HepG2 (cell line): ENCODE data around the gene USP14. TPM values are rescaled to one million over a fixed set of nuclear protein-coding genes. Genes with fewer than 3 reads are reported as not detected.

Source experiments
- ETV5 ChIP-seq: IDR thresholded peaks from 2 replicates; pipeline ENCODE4 v1.6.1; 2018; ENCODE audit warnings: missing biosample characterization, missing genetic modification reagents, inconsistent platforms, borderline replicate concordance
- FOXA1 ChIP-seq, 2 experiments: fragments of 450-650 bp in 1 of 2; sonication (generic) in 1 of 2; formaldehyde crosslinking in 1 of 2; IDR thresholded peaks; 2 replicates each; pipeline versions ENCODE4 v1.4.0 to v1.6.1; 2016 to 2020; ENCODE audit warnings: missing genetic modification reagents in 1 of 2
- HOXA7 ChIP-seq: sonication (generic); formaldehyde crosslinking; IDR thresholded peaks from 2 replicates; pipeline ENCODE4 v1.8.1; 2022; ENCODE audit warnings: mild to moderate bottlenecking, missing genetic modification reagents, moderate library complexity
- HOXD1 ChIP-seq: sonication (generic); formaldehyde crosslinking; IDR thresholded peaks from 2 replicates; pipeline ENCODE4 v1.5.0; 2020; ENCODE audit warnings: missing genetic modification reagents
- SMC3 ChIP-seq: IDR thresholded peaks from 2 replicates; pipeline ENCODE4 v1.6.1; 2011; ENCODE audit warnings: low read length, improper control_type of control experiment
- ZBTB40 ChIP-seq, 2 experiments: fragments of 450-650 bp in 1 of 2; sonication (generic) in 1 of 2; formaldehyde crosslinking in 1 of 2; IDR thresholded peaks; 2 replicates each; pipeline versions ENCODE4 v1.6.1 to v1.8.0; 2016 to 2022; ENCODE audit warnings: antibody characterized with exemption in 1 of 2, mild to moderate bottlenecking in 1 of 2, missing genetic modification reagents in 1 of 2
- ZIK1 ChIP-seq: sonication (generic); formaldehyde crosslinking; IDR thresholded peaks from 2 replicates; pipeline ENCODE4 v1.5.0; 2020; ENCODE audit warnings: mild to moderate bottlenecking, low read depth, missing genetic modification reagents, borderline replicate concordance
- ZNF34 ChIP-seq: sonication (generic); formaldehyde crosslinking; IDR thresholded peaks from 2 replicates; pipeline ENCODE4 v1.4.0; 2020; ENCODE audit warnings: mild to moderate bottlenecking, missing genetic modification reagents, borderline replicate concordance
- ZNF670 ChIP-seq: sonication (generic); formaldehyde crosslinking; IDR thresholded peaks from 2 replicates; pipeline ENCODE4 v1.8.0; 2022; ENCODE audit warnings: mild to moderate bottlenecking, missing genetic modification reagents, borderline replicate concordance
- ZNF737 ChIP-seq: sonication (generic); formaldehyde crosslinking; IDR thresholded peaks from 2 replicates; pipeline ENCODE4 v1.5.0; 2020; ENCODE audit warnings: missing genetic modification reagents, mild to moderate bottlenecking, borderline replicate concordance
- ZNF883 ChIP-seq: sonication (generic); formaldehyde crosslinking; IDR thresholded peaks from 2 replicates; pipeline ENCODE4 v1.5.1; 2020; ENCODE audit warnings: mild to moderate bottlenecking, missing genetic modification reagents; ENCODE audit errors: not compliant biosample characterization
- ZZZ3 ChIP-seq: sonication (generic); formaldehyde crosslinking; IDR thresholded peaks from 2 replicates; pipeline ENCODE4 v1.4.0; 2020; ENCODE audit warnings: missing genetic modification reagents, mild to moderate bottlenecking, borderline replicate concordance
- polyA plus RNA-seq, 8 experiments: library from polyadenylated mRNA; depleted of rRNA in 3 of 8; stranded (reverse) in 7 of 8; unstranded in 1 of 8; fragments of >200 nt; fragmentation: Illumina TruSeq in 4 of 8; extraction: Trizol in 4 of 8; gene quantifications; 2 replicates each; pipeline versions ENCODE4 v1.2.1 to v1.2.3, GENCODE V29; 2011 to 2016; ENCODE audit warnings: low read depth in 4 of 8, missing spikeins in 1 of 8, mixed read lengths in 1 of 8; ENCODE audit not compliant: insufficient read depth in 1 of 8
- total RNA-seq, 5 experiments: library from RNA; depleted of rRNA; stranded (reverse); fragments of >200 nt; fragmentation: Illumina TruSeq; extraction: Trizol; gene quantifications; 2 replicates each; pipeline ENCODE4 v1.2.3, GENCODE V29; 2016; ENCODE audit warnings: low read depth in 1 of 5
- TF ChIP-seq, protein P1 (sequence below): sonication (generic); formaldehyde crosslinking; conservative IDR thresholded peaks from 2 replicates; pipeline ENCODE4 v1.4.0; 2020; ENCODE audit warnings: mild to moderate bottlenecking, missing genetic modification reagents, moderate library complexity
- TF ChIP-seq, protein P2 (sequence below): sonication (generic); formaldehyde crosslinking; conservative IDR thresholded peaks from 2 replicates; pipeline ENCODE4 v1.8.1; 2023; ENCODE audit warnings: missing genetic modification reagents

Gene USP14
- total and polyA plus RNA-seq, 2 of the 13 experiments (the other 11 are each of a cell fraction or from before 2014, with no cell fraction given): 14.7 to 16.6 TPM

DNA sequence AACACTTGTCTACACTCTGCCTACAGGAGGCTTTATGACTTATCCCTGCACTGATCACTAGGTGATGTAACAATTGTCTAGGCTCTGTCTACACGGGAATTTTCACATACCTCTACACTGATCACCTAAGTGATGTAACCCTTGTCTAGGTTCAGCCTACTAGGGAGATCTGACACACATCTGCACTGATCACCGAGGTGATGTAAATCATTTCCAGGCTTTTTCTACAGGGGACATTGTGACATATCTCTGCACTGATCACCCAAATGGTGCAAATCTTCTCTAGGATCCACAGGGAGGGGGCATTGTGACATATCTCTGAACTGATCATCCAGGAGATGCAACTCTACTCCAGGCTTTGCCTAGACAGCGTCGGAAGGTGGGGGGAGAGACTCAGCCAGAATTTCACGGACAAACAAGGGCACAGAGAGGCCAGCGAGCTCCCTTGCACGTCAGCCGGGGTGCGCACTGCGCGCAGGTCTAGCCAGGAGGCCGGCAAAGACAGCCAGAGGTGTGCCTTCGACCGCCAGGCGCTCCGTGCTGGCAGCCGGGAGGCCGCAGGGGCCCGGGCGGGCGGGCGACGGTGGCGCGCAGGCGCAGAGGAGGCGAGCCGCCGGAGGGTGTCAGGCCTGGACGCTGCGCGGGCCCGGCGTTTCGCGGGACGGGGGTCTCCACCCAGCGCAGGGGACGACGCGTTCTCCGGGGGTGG lies 46.9 kb upstream of the USP14 start (continued):
- TF ChIP-seq ZNF34 (CRISPR knock-in tag) (no peak), ZIK1 (CRISPR knock-in tag) (peak; percentile 88; the same call in 1 of the 2 replicates), ZBTB40 (IDR thresholded peaks at IDR 0.05) (no peak), ZBTB40 (CRISPR knock-in tag; IDR thresholded peaks at IDR 0.05) (peak; percentile 36; the same call in 1 of the 2 replicates), ZNF670 (CRISPR knock-in tag) (no peak), FOXA1 (IDR thresholded peaks at IDR 0.05) (no peak), FOXA1 (CRISPR knock-in tag; IDR thresholded peaks at IDR 0.05) (no peak), SMC3 (no peak), HOXD1 (CRISPR knock-in tag) (peak; percentile 65), ZNF883 (CRISPR knock-in tag) (peak; percentile 78), ZZZ3 (CRISPR knock-in tag) (no peak), ETV5 (CRISPR knock-in tag) (no peak), HOXA7 (CRISPR knock-in tag) (no peak), ZNF737 (no peak)
- TF ChIP-seq, protein P1, sequence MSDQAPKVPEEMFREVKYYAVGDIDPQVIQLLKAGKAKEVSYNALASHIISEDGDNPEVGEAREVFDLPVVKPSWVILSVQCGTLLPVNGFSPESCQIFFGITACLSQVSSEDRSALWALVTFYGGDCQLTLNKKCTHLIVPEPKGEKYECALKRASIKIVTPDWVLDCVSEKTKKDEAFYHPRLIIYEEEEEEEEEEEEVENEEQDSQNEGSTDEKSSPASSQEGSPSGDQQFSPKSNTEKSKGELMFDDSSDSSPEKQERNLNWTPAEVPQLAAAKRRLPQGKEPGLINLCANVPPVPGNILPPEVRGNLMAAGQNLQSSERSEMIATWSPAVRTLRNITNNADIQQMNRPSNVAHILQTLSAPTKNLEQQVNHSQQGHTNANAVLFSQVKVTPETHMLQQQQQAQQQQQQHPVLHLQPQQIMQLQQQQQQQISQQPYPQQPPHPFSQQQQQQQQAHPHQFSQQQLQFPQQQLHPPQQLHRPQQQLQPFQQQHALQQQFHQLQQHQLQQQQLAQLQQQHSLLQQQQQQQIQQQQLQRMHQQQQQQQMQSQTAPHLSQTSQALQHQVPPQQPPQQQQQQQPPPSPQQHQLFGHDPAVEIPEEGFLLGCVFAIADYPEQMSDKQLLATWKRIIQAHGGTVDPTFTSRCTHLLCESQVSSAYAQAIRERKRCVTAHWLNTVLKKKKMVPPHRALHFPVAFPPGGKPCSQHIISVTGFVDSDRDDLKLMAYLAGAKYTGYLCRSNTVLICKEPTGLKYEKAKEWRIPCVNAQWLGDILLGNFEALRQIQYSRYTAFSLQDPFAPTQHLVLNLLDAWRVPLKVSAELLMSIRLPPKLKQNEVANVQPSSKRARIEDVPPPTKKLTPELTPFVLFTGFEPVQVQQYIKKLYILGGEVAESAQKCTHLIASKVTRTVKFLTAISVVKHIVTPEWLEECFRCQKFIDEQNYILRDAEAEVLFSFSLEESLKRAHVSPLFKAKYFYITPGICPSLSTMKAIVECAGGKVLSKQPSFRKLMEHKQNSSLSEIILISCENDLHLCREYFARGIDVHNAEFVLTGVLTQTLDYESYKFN (CRISPR knock-in tag): 0 out of 2 replicates have a peak, but pooled peaks have one; percentile 3
- TF ChIP-seq, protein P2, sequence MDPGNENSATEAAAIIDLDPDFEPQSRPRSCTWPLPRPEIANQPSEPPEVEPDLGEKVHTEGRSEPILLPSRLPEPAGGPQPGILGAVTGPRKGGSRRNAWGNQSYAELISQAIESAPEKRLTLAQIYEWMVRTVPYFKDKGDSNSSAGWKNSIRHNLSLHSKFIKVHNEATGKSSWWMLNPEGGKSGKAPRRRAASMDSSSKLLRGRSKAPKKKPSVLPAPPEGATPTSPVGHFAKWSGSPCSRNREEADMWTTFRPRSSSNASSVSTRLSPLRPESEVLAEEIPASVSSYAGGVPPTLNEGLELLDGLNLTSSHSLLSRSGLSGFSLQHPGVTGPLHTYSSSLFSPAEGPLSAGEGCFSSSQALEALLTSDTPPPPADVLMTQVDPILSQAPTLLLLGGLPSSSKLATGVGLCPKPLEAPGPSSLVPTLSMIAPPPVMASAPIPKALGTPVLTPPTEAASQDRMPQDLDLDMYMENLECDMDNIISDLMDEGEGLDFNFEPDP (CRISPR knock-in tag): no peak
